Thoracic aorta (tissue), 2 donors: ENCODE measurements around the gene MYRIP. TPM values are rescaled to one million over a fixed set of nuclear protein-coding genes. Genes with fewer than 3 reads are reported as not detected.

Source experiments
- ATAC-seq: fragments of 150-250 bp; one replicate; pipeline ENCODE4 v1.8.0; 2017; ENCODE audit warnings: low read depth; ENCODE audit not compliant: insufficient number of reproducible peaks, low FRiP score
- DNase-seq: peaks from one replicate; pipeline ENCODE4 v3.0.0-alpha.2; 2020; ENCODE audit warnings: low spot score
- H3K27ac ChIP-seq, 2 donors: fragments of 200-600 bp; sonication (generic); 1 replicate in 1 of 2; 2 replicates in 1 of 2; pipeline ENCODE4 v1.5.1; 2016; ENCODE audit warnings: mild to moderate bottlenecking in 2 of 2, moderate library complexity in 2 of 2
- H3K27me3 ChIP-seq: fragments of 200-600 bp; sonication (generic); replicated peaks from 2 replicates; pipeline ENCODE4 v1.6.0; 2016; ENCODE audit warnings: mild to moderate bottlenecking; ENCODE audit not compliant: insufficient read depth
- H3K36me3 ChIP-seq: fragments of 200-600 bp; sonication (generic); one replicate; pipeline ENCODE4 v1.5.1; 2016
- H3K4me1 ChIP-seq, 2 donors: fragments of 200-600 bp; sonication (generic); 1 replicate in 1 of 2; 2 replicates in 1 of 2; pipeline versions ENCODE4 v1.5.1 to v1.6.0; 2016; ENCODE audit warnings: low read depth in 2 of 2, mild to moderate bottlenecking in 1 of 2; ENCODE audit not compliant: control insufficient read depth in 1 of 2
- H3K4me3 ChIP-seq: fragments of 200-600 bp; sonication (generic); 2 replicates; pipeline ENCODE4 v1.5.1; 2016; ENCODE audit warnings: mild to moderate bottlenecking
- H3K9me3 ChIP-seq: fragments of 200-600 bp; sonication (generic); 2 replicates; pipeline ENCODE4 v1.5.1; 2016
- total RNA-seq, 2 donors: library from RNA; depleted of rRNA; stranded (reverse); fragments of >200 nt; gene quantifications; one replicate each; pipeline versions ENCODE4 v1.1.0 to v1.2.3, GENCODE V29; 2016
- TF ChIP-seq, protein P1 (sequence below): fragments of 200-600 bp; sonication (generic); IDR thresholded peaks from one replicate; pipeline ENCODE4 v1.5.1; 2019; ENCODE audit warnings: antibody characterized with exemption

MYRIP gene
- total RNA-seq, 2 donors from 2014 or later = 1.5 to 5.1 TPM

DNA sequence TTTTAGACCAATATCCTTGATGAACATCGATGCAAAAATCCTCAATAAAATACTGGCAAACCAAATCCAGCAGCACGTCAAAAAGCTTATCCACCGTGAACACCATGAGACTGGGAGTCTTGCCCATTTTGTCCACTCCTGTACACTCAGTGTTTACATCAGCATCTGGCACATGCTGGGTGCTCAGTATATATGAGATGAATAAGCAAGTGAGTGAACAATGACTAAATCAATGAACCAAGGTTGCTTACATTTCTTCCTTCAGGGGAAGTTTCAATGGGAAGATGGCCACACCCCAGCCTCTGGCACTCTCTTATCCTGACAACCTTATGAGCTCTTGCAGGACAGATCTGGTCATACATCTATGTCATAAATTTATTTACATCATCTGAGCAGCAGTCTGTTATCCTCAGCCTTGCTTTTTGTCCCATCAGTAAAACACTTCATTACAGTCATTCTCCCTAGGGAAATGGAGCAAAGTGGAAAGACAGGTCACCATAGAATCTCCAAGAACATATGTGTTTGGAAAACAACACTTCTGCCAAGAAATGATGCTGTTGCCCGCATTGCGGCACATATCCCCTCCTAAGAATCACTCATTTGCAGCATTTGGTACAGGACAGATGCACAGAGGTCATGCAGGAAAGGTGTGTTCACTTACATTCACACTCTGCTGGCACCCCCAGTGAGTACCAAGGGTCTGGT, 328.3 kb downstream of the MYRIP start:
- DNase-seq (no peak), ATAC-seq (no peak)
- TF ChIP-seq, protein P1, sequence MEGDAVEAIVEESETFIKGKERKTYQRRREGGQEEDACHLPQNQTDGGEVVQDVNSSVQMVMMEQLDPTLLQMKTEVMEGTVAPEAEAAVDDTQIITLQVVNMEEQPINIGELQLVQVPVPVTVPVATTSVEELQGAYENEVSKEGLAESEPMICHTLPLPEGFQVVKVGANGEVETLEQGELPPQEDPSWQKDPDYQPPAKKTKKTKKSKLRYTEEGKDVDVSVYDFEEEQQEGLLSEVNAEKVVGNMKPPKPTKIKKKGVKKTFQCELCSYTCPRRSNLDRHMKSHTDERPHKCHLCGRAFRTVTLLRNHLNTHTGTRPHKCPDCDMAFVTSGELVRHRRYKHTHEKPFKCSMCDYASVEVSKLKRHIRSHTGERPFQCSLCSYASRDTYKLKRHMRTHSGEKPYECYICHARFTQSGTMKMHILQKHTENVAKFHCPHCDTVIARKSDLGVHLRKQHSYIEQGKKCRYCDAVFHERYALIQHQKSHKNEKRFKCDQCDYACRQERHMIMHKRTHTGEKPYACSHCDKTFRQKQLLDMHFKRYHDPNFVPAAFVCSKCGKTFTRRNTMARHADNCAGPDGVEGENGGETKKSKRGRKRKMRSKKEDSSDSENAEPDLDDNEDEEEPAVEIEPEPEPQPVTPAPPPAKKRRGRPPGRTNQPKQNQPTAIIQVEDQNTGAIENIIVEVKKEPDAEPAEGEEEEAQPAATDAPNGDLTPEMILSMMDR = no peak

DNA sequence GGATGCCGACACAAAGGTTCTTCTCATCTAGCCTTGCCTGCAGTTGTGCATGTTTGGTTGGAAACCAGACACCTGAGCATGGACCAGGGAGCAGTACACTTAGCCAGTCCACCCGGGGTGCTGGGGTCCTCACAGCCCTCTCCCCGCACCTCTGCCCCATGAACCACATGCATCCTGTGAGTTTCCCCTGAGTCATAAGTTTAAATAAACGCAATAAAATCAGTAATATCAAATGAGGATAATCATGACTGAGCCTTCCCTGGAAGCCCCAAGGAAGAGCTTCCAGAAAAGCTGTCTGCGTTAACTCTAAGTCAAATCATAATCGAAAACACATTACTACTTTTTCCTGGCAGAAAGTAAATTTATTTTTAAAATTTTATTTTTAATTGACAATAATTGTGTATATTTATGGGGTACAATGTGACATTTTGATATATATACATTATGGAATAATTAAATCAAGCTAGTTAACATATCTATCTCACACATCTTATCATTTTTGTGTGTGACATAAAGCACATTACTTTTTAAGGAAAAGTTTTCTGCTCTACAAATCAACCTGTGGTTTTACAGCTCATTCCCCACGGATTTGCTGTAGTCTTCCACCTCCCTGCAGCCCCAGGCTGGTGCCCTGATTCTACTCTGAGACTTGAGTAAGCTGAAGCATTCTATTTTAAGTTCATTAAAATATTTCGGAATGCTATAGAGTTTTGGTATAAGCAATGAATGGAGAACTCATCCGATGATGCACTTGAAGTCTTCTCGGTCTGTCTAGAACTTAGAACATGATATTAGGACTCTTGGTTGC, 334.1 kb downstream of the MYRIP start:
- H3K4me1 ChIP-seq = no peaks in the 10 kb centered on the region
- no peaks in the 10 kb centered on the region for H3K27me3 ChIP-seq
- no peak overlapping the region for H3K27ac ChIP-seq
- H3K4me3 ChIP-seq = no peak overlapping the region
- H3K9me3 ChIP-seq = no peaks in the 10 kb centered on the region
- ATAC-seq (no peak), DNase-seq (no peak)
- TF ChIP-seq, protein P1 = no peak
- no peaks in the 10 kb centered on the region for H3K36me3 ChIP-seq

More for the DNA sequence above, 328.3 kb downstream of the MYRIP start:
- Histone ChIP-seq H3K4me1 (no peaks in the 10 kb centered on the region), H3K27me3 (no peaks in the 10 kb centered on the region), H3K4me3 (no peak overlapping the region), H3K36me3 (no peaks in the 10 kb centered on the region), H3K27ac (no peak overlapping the region), H3K9me3 (no peaks in the 10 kb centered on the region)

DNA sequence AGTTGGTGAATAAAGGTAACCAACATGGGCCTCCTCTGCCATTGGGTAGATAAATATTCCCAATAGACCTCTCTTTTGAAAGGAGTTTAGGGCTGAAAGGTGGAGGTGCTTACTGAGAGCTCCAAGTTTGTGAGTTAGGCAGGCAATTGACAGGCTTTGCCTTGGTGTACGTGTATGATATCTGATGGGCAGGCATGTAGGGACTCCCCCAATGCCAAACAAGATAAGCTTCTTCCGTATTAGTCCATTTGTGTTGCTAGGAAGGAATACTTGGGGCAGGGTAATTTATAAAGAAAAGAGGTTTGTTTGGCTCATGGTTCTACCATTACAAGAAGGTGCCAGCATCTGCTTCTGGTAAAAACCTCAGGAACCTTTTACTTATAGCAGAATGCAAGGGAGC, 339.4 kb downstream of the MYRIP start:
- DNase-seq (no peak), ATAC-seq (no peak)
- Histone ChIP-seq H3K27ac (no peak overlapping the region), H3K9me3 (no peaks in the 10 kb centered on the region), H3K4me1 (no peaks in the 10 kb centered on the region), H3K4me3 (no peak overlapping the region), H3K36me3 (no peaks in the 10 kb centered on the region), H3K27me3 (no peaks in the 10 kb centered on the region)
- TF ChIP-seq, protein P1 = no peak

DNA sequence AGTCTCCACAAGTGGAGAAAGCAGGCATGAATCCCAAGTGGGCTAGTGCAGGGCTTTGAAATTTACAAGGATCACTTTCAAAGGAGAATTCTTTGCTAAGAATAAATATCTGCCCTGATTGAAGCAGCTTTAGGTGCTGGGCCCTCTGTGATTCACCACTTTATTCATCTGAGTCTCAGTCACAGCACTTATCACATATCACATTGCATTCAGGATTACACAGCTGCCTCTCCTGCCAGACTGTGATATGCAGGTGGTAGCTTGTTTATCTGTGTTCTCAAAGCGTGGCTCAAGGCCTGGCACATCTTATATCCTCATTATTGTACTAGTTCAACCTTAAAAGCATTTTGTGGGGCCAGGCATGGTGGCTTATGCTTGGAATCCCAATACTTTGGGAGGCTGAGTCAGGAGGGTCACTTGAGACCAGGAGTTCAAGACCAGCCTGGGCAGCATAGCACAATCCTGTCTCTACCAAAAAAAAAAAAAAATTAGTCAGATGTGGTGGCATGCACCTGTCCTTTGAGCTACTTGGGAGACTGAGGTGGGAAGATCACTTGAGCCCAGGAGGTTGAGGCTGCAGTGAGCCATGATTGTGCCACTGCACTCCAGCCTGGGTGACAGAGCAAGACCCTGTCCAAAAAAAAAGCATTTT, 343.2 kb downstream of the MYRIP start:
- TF ChIP-seq, protein P1 = no peak
- Histone ChIP-seq H3K27me3 (no peaks in the 10 kb centered on the region), H3K36me3 (no peaks in the 10 kb centered on the region), H3K9me3 (no peaks in the 10 kb centered on the region), H3K4me1 (no peaks in the 10 kb centered on the region), H3K4me3 (no peak overlapping the region), H3K27ac (no peak overlapping the region)
- ATAC-seq (no peak), DNase-seq (no peak)

DNA sequence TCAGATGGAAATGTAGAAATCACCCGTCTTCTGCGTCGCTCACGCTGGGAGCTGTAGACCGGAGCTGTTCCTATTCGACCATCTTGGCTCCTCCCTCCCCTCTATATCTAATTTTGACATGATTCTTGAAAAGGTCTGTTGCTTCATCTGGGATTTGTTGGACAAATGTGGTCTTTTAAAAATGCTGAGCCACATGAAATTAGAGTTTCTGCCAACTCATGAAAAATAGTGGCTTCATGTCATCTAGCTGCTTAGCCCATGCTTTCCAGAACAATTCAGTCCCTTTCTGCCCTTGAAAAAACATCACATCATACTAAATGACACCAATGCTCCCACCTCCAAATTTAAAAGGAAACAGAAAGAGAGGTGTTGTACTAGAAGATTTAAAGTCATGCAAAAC, 351.5 kb downstream of the MYRIP start:
- no peak for ATAC-seq
- Histone ChIP-seq H3K36me3 (no peaks in the 10 kb centered on the region), H3K4me3 (no peak overlapping the region), H3K9me3 (no peaks in the 10 kb centered on the region), H3K27me3 (no peaks in the 10 kb centered on the region), H3K4me1 (no peaks in the 10 kb centered on the region), H3K27ac (no peak overlapping the region)
- DNase-seq = no peak
- TF ChIP-seq, protein P1 = no peak
